Testis (tissue), 2 donors: ENCODE results near the gene VSNL1.

Experiments used
- POLR2A ChIP-seq: fragments of 450-650 bp; IDR thresholded peaks from one replicate; pipeline ENCODE4 v1.6.1; 2017; ENCODE audit warnings: antibody characterized with exemption, mild to moderate bottlenecking, moderate library complexity
- TF ChIP-seq, protein P1 (sequence below), 3 experiments: fragments of 450-650 bp in 2 of 3; fragments of 200-600 bp in 1 of 3; sonication (generic) in 1 of 3; IDR thresholded peaks; one replicate each; pipeline ENCODE4 v1.5.1; 2016 to 2019; ENCODE audit warnings: antibody characterized with exemption in 3 of 3, mild to moderate bottlenecking in 2 of 3, moderate library complexity in 1 of 3

DNA sequence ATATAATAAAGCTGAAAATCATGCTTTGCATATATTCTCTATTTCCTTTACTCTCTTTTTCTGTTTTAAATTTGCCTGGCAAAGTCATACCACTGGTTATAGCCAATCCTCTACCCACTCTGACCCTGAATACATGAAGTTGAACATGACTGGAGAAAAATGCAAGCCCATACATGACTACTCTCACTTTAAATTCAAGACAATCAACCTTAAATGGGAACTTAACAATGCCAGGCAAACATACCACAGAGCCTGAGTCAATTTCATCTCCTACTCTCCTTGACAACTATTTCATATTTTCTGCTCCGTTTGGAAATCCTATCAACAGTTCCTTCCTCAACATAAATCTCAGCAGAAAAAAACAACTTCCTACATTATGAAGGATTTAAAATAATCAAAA is 44.9 kb upstream of the VSNL1 start:
- TF ChIP-seq, protein P1, sequence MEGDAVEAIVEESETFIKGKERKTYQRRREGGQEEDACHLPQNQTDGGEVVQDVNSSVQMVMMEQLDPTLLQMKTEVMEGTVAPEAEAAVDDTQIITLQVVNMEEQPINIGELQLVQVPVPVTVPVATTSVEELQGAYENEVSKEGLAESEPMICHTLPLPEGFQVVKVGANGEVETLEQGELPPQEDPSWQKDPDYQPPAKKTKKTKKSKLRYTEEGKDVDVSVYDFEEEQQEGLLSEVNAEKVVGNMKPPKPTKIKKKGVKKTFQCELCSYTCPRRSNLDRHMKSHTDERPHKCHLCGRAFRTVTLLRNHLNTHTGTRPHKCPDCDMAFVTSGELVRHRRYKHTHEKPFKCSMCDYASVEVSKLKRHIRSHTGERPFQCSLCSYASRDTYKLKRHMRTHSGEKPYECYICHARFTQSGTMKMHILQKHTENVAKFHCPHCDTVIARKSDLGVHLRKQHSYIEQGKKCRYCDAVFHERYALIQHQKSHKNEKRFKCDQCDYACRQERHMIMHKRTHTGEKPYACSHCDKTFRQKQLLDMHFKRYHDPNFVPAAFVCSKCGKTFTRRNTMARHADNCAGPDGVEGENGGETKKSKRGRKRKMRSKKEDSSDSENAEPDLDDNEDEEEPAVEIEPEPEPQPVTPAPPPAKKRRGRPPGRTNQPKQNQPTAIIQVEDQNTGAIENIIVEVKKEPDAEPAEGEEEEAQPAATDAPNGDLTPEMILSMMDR (IDR thresholded peaks at IDR 0.05) = no peak
- no peak for TF ChIP-seq POLR2A
